ENCODE data around the gene DNAAF5.

Gene DNAAF5

DNA sequence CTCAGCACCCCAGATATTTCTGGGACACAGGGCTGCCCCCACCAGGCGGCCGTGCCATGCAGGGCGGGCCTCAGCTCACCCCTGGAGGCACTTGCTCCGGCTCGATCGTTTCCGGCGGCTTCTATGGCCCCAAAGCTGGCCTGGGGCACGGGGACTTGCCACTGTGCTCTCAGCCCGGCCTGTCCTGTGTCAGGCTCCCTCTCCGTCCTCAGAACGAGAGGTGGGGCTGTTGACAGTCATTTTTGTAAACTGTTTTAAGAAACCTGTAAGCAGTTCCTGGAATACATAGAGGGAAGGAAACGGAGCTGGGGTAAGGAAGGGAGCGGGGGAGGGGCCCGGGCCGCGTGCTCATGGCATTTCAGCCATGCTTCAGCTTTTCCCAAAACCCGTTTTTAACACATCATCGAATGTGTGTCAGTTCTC is 31.3 kb downstream of the DNAAF5 start:
- no peak for ATAC-seq (ENCODE audit: low read depth)
- TF ChIP-seq CTCF (IDR thresholded peaks at IDR 0.05; ENCODE audit: poor library complexity, severe bottlenecking), result no peak
- peaks cover 65% of the 10 kb centered on the region for H3K36me3 ChIP-seq (ENCODE audit: low read depth)

DNA sequence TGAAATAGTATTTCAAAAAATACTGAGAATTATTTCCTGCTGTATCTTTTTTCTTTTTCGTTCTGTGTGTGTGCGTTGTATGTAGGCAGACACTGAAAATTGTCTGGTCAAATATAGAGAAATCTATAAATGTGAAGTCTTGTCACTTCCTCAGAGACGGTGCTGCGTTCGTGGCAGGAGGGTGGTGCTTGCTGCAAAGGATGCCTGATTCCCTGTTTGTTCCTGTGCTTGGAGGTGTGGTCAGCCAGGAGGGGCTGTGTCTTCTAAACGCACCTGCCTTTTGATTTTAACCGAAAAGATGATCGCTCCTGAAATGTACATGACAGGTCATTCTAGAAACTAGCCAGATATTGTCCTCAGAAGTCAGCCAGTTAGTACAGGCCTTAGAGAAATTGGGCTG is 33.1 kb downstream of the DNAAF5 start:
- DNase-seq (ENCODE audit: low spot score), result no peak
- H3K27ac ChIP-seq (ENCODE audit: poor library complexity, severe bottlenecking), result no peak overlapping the region
- no peak for ATAC-seq (ENCODE audit: low read depth)
- no peaks in the 10 kb centered on the region for H3K27me3 ChIP-seq (ENCODE audit: insufficient read depth, poor library complexity, severe bottlenecking)
- H3K9me3 ChIP-seq (ENCODE audit: severe bottlenecking), result no peaks in the 10 kb centered on the region
- TF ChIP-seq CTCF (IDR thresholded peaks at IDR 0.05; ENCODE audit: poor library complexity, severe bottlenecking), result no peak
- no peaks in the 10 kb centered on the region for H3K4me1 ChIP-seq (ENCODE audit: insufficient read depth, poor library complexity, severe bottlenecking)
- no peak overlapping the region for H3K4me3 ChIP-seq (ENCODE audit: severe bottlenecking)
- H3K36me3 ChIP-seq (ENCODE audit: low read depth), result peaks cover 73% of the 10 kb centered on the region

More for the DNA sequence above, 31.3 kb downstream of the DNAAF5 start:
- Histone ChIP-seq H3K4me1 (ENCODE audit: insufficient read depth, poor library complexity, severe bottlenecking) (no peaks in the 10 kb centered on the region), H3K9me3 (ENCODE audit: severe bottlenecking) (no peaks in the 10 kb centered on the region), H3K27me3 (ENCODE audit: insufficient read depth, poor library complexity, severe bottlenecking) (no peaks in the 10 kb centered on the region), H3K4me3 (ENCODE audit: severe bottlenecking) (no peak overlapping the region), H3K27ac (ENCODE audit: poor library complexity, severe bottlenecking) (no peak overlapping the region)
- DNase-seq (ENCODE audit: low spot score), result no peak

GRCh38 chr7:760006-760405 is 33.5 kb downstream of the DNAAF5 start:
- Histone ChIP-seq H3K9me3 (ENCODE audit: severe bottlenecking) (no peaks in the 10 kb centered on the region), H3K4me1 (ENCODE audit: insufficient read depth, poor library complexity, severe bottlenecking) (no peaks in the 10 kb centered on the region), H3K27me3 (ENCODE audit: insufficient read depth, poor library complexity, severe bottlenecking) (no peaks in the 10 kb centered on the region), H3K4me3 (ENCODE audit: severe bottlenecking) (no peak overlapping the region), H3K36me3 (ENCODE audit: low read depth) (peaks cover 73% of the 10 kb centered on the region), H3K27ac (ENCODE audit: poor library complexity, severe bottlenecking) (no peak overlapping the region)
- no peak for TF ChIP-seq CTCF (IDR thresholded peaks at IDR 0.05; ENCODE audit: poor library complexity, severe bottlenecking)
- DNase-seq (ENCODE audit: low spot score), result no peak
- ATAC-seq (ENCODE audit: low read depth), result no peak

DNA sequence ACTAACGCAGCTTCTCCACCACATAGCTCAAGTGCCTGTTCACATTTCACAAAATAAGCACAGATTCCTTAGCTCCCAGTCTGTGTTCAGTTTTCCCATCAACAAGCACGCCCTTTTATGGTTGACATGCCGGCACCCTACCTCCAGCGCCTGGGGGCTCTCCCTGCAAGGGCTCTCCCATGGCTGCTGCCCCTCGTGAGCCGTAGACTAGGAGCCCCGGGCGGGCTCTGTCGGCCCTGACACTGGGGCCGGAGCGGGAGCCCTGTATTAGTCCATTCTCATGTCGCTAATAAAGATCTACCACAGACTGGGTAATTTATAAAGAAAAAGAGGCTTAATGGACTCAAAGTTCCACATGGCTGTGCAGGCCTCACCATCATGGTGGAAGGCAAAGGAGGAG is 34.6 kb downstream of the DNAAF5 start:
- H3K27ac ChIP-seq (ENCODE audit: poor library complexity, severe bottlenecking), result no peak overlapping the region
- ATAC-seq (ENCODE audit: low read depth), result no peak
- no peak for TF ChIP-seq CTCF (IDR thresholded peaks at IDR 0.05; ENCODE audit: poor library complexity, severe bottlenecking)
- no peaks in the 10 kb centered on the region for H3K4me1 ChIP-seq (ENCODE audit: insufficient read depth, poor library complexity, severe bottlenecking)
- H3K4me3 ChIP-seq (ENCODE audit: severe bottlenecking), result no peak overlapping the region
- DNase-seq (ENCODE audit: low spot score), result no peak
- no peaks in the 10 kb centered on the region for H3K9me3 ChIP-seq (ENCODE audit: severe bottlenecking)
- H3K27me3 ChIP-seq (ENCODE audit: insufficient read depth, poor library complexity, severe bottlenecking), result no peaks in the 10 kb centered on the region
- peaks cover 77% of the 10 kb centered on the region for H3K36me3 ChIP-seq (ENCODE audit: low read depth)

GRCh38 chr7:761631-762030 is 35.1 kb downstream of the DNAAF5 start:
- H3K27ac ChIP-seq (ENCODE audit: poor library complexity, severe bottlenecking), result no peak overlapping the region
- H3K36me3 ChIP-seq (ENCODE audit: low read depth), result peaks cover 81% of the 10 kb centered on the region
- no peaks in the 10 kb centered on the region for H3K9me3 ChIP-seq (ENCODE audit: severe bottlenecking)
- TF ChIP-seq CTCF (IDR thresholded peaks at IDR 0.05; ENCODE audit: poor library complexity, severe bottlenecking), result no peak
- H3K27me3 ChIP-seq (ENCODE audit: insufficient read depth, poor library complexity, severe bottlenecking), result no peaks in the 10 kb centered on the region
- H3K4me3 ChIP-seq (ENCODE audit: severe bottlenecking), result no peak overlapping the region
- H3K4me1 ChIP-seq (ENCODE audit: insufficient read depth, poor library complexity, severe bottlenecking), result no peaks in the 10 kb centered on the region
- no peak for DNase-seq (ENCODE audit: low spot score)
- ATAC-seq (ENCODE audit: low read depth), result no peak

Data from RWPE2 (cell line).